A673 (cell line): Measurements from ENCODE around the gene GEMIN4. TPM values are rescaled to one million over a fixed set of nuclear protein-coding genes. Genes with fewer than 3 reads are reported as not detected.
"Not testable (repeated sequence)": the region's sequence is repeated elsewhere in the genome, so short reads cannot be mapped to it uniquely, and the experiment has no call there.

ENCODE experiments used
- BruUV-seq: library from RNA; stranded (reverse); fragments of 400-500 nt; replicated peaks from 2 replicates; lab custom pipeline; 2021; lab: Mats Ljungman, UMichigan
- CTCF ChIA-PET: fragments of 300-600 bp; sonication (Branson Sonifier 250); formaldehyde crosslinking; loops from one replicate; lab custom pipeline; 2022; ENCODE audit warnings: antibody characterized with exemption; lab: Charles Lee
- POLR2A ChIA-PET: fragments of 300-600 bp; sonication (Branson Sonifier 250); formaldehyde crosslinking; loops from one replicate; lab custom pipeline; 2022; ENCODE audit warnings: antibody characterized with exemption; ENCODE audit not compliant: low non-redundant PET; lab: Charles Lee
- DNase-seq: peaks from one replicate; pipeline ENCODE4 v3.0.0-alpha.2; 2015; ENCODE audit warnings: low spot score
- H3K27ac ChIP-seq: fragments of 200-600 bp; sonication (generic); 2 replicates; pipeline ENCODE4 v1.5.1; 2016; ENCODE audit warnings: mixed run types, low read depth, mild to moderate bottlenecking, mixed read lengths, antibody characterized with exemption, low read length; ENCODE audit not compliant: poor library complexity, severe bottlenecking
- H3K27me3 ChIP-seq: fragments of 200-600 bp; sonication (generic); replicated peaks from 2 replicates; pipeline ENCODE4 v1.6.1; 2017; ENCODE audit warnings: mixed run types, low read depth, mild to moderate bottlenecking, mixed read lengths, antibody characterized with exemption, low read length; ENCODE audit not compliant: insufficient read depth, poor library complexity
- H3K36me3 ChIP-seq: fragments of 200-600 bp; sonication (generic); 2 replicates; pipeline ENCODE4 v1.6.1; 2016; ENCODE audit warnings: mixed run types, mild to moderate bottlenecking, mixed read lengths, antibody characterized with exemption, low read length; ENCODE audit not compliant: insufficient read depth, poor library complexity, severe bottlenecking
- H3K4me1 ChIP-seq: fragments of 200-600 bp; sonication (generic); 2 replicates; pipeline ENCODE4 v1.6.1; 2017; ENCODE audit warnings: mixed run types, mild to moderate bottlenecking, mixed read lengths, antibody characterized with exemption, low read length; ENCODE audit not compliant: insufficient read depth, poor library complexity, severe bottlenecking
- H3K4me3 ChIP-seq: fragments of 200-600 bp; sonication (generic); 2 replicates; pipeline ENCODE4 v1.5.1; 2016; ENCODE audit warnings: low read depth, mixed run types, mild to moderate bottlenecking, mixed read lengths, low read length; ENCODE audit not compliant: poor library complexity, severe bottlenecking
- H3K9me3 ChIP-seq: fragments of 200-600 bp; sonication (generic); 2 replicates; pipeline ENCODE4 v1.6.1; 2016; ENCODE audit warnings: mixed run types, low read depth, mild to moderate bottlenecking, mixed read lengths, antibody characterized with exemption, low read length; ENCODE audit not compliant: poor library complexity, severe bottlenecking
- EZH2 ChIP-seq: fragments of 200-600 bp; sonication (generic); IDR thresholded peaks from 2 replicates; pipeline ENCODE4 v1.6.1; 2017; ENCODE audit warnings: borderline replicate concordance, low read depth, mild to moderate bottlenecking, mixed read lengths, antibody characterized with exemption, low read length; ENCODE audit not compliant: poor library complexity, severe bottlenecking
- intact Hi-C: fragments of 100-400 bp; cut with micrococcal nuclease; formaldehyde crosslinking; loops from one replicate; pipeline ENCODE4 v1.10.0; 2022; ENCODE audit not compliant: unreplicated experiment
- total RNA-seq: library from RNA; stranded (reverse); gene quantifications from 2 replicates; pipeline ENCODE4 v1.2.3, GENCODE V29; 2021
- TF ChIP-seq, protein P1 (sequence below): fragments of 300-800, 200-600 bp; sonication (generic); conservative IDR thresholded peaks from 2 replicates; pipeline ENCODE4 v1.5.1; 2017; ENCODE audit warnings: low read depth, mild to moderate bottlenecking, antibody characterized with exemption, low read length, moderate library complexity, mixed read lengths

GEMIN4 gene
- total RNA-seq, 1 experiment from 2014 or later, result 58.7 TPM

DNA sequence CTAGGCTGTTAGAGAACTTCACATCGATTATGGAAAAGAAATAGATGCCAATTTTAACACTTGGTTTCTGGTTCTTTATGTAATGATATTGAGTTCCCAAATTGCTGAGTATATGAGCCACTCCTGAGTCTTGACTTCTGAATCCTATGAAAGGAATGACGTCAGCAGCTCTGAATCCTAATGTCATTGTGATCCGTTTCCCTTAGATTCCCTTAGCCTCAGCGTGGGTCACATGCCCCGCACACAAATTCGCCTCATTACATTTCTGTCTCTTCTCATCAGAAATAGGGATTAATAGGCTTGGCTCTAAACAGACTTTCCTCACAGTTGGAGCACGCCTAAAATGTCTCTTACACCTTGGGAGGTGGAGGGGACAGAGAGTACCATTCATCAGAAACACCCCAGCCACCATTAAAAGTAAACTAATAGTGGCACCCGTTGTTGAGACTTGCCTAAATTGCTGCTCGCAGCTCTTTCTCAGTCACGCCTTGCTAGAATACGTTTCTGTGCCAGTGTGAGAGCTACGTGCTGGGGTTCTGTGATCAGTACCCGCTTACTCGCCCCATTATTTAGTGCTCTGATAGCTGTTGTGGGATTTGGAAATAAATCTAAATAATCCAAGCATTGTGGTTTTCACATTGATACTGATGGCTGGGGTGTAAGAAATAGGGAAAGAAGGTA lies 37.2 kb upstream of the GEMIN4 start:
- CTCF ChIA-PET, result no interaction called here
- H3K27me3 ChIP-seq, result no peaks in the 10 kb centered on the region
- intact Hi-C loops, result no loop called here
- DNase-seq, result no peak
- H3K9me3 ChIP-seq, result no peaks in the 10 kb centered on the region
- no TSS peak for BruUV-seq
- peaks cover 23% of the 10 kb centered on the region for H3K36me3 ChIP-seq
- no peak overlapping the region for H3K27ac ChIP-seq
- no peak for TF ChIP-seq EZH2
- TF ChIP-seq, protein P1, sequence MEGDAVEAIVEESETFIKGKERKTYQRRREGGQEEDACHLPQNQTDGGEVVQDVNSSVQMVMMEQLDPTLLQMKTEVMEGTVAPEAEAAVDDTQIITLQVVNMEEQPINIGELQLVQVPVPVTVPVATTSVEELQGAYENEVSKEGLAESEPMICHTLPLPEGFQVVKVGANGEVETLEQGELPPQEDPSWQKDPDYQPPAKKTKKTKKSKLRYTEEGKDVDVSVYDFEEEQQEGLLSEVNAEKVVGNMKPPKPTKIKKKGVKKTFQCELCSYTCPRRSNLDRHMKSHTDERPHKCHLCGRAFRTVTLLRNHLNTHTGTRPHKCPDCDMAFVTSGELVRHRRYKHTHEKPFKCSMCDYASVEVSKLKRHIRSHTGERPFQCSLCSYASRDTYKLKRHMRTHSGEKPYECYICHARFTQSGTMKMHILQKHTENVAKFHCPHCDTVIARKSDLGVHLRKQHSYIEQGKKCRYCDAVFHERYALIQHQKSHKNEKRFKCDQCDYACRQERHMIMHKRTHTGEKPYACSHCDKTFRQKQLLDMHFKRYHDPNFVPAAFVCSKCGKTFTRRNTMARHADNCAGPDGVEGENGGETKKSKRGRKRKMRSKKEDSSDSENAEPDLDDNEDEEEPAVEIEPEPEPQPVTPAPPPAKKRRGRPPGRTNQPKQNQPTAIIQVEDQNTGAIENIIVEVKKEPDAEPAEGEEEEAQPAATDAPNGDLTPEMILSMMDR, result no peak
- peaks cover under 1% of the 10 kb centered on the region for H3K4me1 ChIP-seq
- no peak overlapping the region for H3K4me3 ChIP-seq
- POLR2A ChIA-PET, result no interaction called here

DNA sequence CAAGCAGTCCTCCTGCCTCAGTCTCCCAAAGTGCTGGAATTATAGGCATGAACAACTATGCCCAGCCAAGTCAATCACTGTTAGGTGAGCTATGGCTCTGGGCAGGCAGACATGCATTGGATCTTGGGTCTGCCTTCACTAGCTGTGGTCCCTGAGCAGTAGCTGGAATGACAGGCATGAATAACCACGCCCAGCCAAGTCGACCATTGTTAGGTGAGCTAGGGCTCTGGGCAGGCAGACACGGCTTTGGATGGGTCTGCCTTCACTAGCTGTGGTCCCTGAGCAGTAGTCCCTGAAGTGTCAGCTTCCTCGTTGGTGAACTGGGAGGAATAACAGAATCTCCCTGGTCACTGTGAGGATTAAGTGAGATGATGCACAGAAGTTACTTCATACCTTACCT lies 36.5 kb upstream of the GEMIN4 start:
- intact Hi-C loops, result no loop called here
- H3K4me1 ChIP-seq, result peaks cover 7% of the 10 kb centered on the region
- no peaks in the 10 kb centered on the region for H3K9me3 ChIP-seq
- no TSS peak for BruUV-seq
- H3K27me3 ChIP-seq, result no peaks in the 10 kb centered on the region
- no peak for TF ChIP-seq EZH2
- TF ChIP-seq, protein P1, result no peak
- no peak overlapping the region for H3K27ac ChIP-seq
- ChIA-PET POLR2A (interaction anchor here (0.7 kb wide), 1 partner anchor 713 kb away, joined by 5 read pairs; no protein-coding TSS in a partner anchor), CTCF (no interaction called here)
- H3K4me3 ChIP-seq, result no peak overlapping the region
- no peak for DNase-seq
- peaks cover 28% of the 10 kb centered on the region for H3K36me3 ChIP-seq

GRCh38 chr17:787641-788221 lies 35.7 kb upstream of the GEMIN4 start:
- no peaks in the 10 kb centered on the region for H3K9me3 ChIP-seq
- CTCF ChIA-PET, result interaction anchor here (0.6 kb wide), 1 partner anchor 35 kb away, joined by 5 read pairs; no protein-coding TSS in a partner anchor
- POLR2A ChIA-PET, result interaction anchor here (0.7 kb wide), 1 partner anchor 714 kb away, joined by 5 read pairs; no protein-coding TSS in a partner anchor
- H3K36me3 ChIP-seq, result peaks cover 28% of the 10 kb centered on the region
- peaks cover 14% of the 10 kb centered on the region for H3K4me1 ChIP-seq
- no peaks in the 10 kb centered on the region for H3K27me3 ChIP-seq
- H3K27ac ChIP-seq, result no peak overlapping the region
- no peak overlapping the region for H3K4me3 ChIP-seq
- BruUV-seq, result no TSS peak
- no peak for DNase-seq
- no peak for TF ChIP-seq EZH2
- TF ChIP-seq, protein P1, result no peak
- intact Hi-C loops, result no loop called here

- POLR2A ChIA-PET, BruUV-seq, intact Hi-C loops, DNase-seq, H3K27ac ChIP-seq, H3K9me3 ChIP-seq, H3K27me3 ChIP-seq, CTCF ChIA-PET, H3K4me3 ChIP-seq: not testable (repeated sequence)
- H3K36me3 ChIP-seq, result peaks cover 20% of the 10 kb centered on the region
- peaks cover 14% of the 10 kb centered on the region for H3K4me1 ChIP-seq
Observed at GRCh38 chr17:785901-786300, 33.8 kb upstream of the GEMIN4 start.
